DOHH2 (cell line): ENCODE data around the gene MAP7D1.

Experiments used
- EZH2phosphoT487 ChIP-seq: fragments of 200-600 bp; sonication (generic); IDR thresholded peaks from 2 replicates; pipeline ENCODE4 v1.6.1; 2017; ENCODE audit warnings: borderline replicate concordance, mild to moderate bottlenecking, antibody characterized with exemption, low read length, moderate library complexity, mixed read lengths
- TF ChIP-seq, protein P1 (sequence below): fragments of 200-600 bp; sonication (generic); IDR thresholded peaks from one replicate; pipeline ENCODE4 v1.5.1; 2014; ENCODE audit warnings: antibody characterized with exemption, mild to moderate bottlenecking, low read depth, low read length; ENCODE audit not compliant: poor library complexity, severe bottlenecking

DNA sequence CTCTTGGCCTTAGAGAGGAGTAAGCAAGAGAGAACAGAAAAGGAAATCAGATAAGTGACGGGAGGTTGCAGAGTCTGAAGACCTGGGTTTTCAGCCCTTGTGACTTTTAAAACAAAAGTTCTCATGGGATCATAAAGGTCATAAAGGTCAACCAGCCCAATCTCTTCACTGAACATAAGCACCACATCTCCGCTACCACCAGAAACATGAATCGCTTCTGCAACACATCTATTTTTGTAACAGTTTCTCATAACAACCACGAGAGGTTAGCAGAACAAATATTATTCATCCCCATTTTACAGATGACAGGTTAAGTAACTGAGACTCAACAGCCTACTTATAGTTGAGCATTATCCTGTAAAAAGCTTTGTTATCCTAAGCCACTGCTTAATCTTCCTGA is 12.5 kb upstream of the MAP7D1 start:
- TF ChIP-seq, protein P1, sequence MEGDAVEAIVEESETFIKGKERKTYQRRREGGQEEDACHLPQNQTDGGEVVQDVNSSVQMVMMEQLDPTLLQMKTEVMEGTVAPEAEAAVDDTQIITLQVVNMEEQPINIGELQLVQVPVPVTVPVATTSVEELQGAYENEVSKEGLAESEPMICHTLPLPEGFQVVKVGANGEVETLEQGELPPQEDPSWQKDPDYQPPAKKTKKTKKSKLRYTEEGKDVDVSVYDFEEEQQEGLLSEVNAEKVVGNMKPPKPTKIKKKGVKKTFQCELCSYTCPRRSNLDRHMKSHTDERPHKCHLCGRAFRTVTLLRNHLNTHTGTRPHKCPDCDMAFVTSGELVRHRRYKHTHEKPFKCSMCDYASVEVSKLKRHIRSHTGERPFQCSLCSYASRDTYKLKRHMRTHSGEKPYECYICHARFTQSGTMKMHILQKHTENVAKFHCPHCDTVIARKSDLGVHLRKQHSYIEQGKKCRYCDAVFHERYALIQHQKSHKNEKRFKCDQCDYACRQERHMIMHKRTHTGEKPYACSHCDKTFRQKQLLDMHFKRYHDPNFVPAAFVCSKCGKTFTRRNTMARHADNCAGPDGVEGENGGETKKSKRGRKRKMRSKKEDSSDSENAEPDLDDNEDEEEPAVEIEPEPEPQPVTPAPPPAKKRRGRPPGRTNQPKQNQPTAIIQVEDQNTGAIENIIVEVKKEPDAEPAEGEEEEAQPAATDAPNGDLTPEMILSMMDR: no peak
- TF ChIP-seq EZH2phosphoT487: no peak
